SK-N-SH treated with all-trans-retinoic acid at 6 μM for 48 hours (cell line): ENCODE measurements around the gene GCNT2.

Source experiments
- ARNTL ChIP-seq: fragments of 450-650 bp; formaldehyde crosslinking; IDR thresholded peaks from 2 replicates; pipeline ENCODE4 v1.5.0; 2020; ENCODE audit warnings: low read depth, mild to moderate bottlenecking, moderate library complexity, borderline replicate concordance
- CREB5 ChIP-seq: fragments of 250-450 bp; sonication (Bioruptor Pico); IDR thresholded peaks from 2 replicates; pipeline ENCODE4 v1.5.1; 2020; ENCODE audit warnings: low read depth, mild to moderate bottlenecking, moderate library complexity
- CSRNP3 ChIP-seq: fragments of 250-450 bp; sonication (Bioruptor Pico); IDR thresholded peaks from 2 replicates; pipeline ENCODE4 v1.5.1; 2021; ENCODE audit warnings: mild to moderate bottlenecking, moderate library complexity
- ESRRG ChIP-seq: fragments of 250-450 bp; sonication (Bioruptor Pico); IDR thresholded peaks from 2 replicates; pipeline ENCODE4 v1.6.1; 2021; ENCODE audit warnings: mild to moderate bottlenecking
- GLIS3 ChIP-seq: fragments of 250-450 bp; sonication (Bioruptor Pico); IDR thresholded peaks from 2 replicates; pipeline ENCODE4 v1.5.0; 2020; ENCODE audit warnings: mild to moderate bottlenecking, moderate library complexity
- ISL1 ChIP-seq: fragments of 250-450 bp; sonication (Bioruptor Pico); IDR thresholded peaks from 2 replicates; pipeline ENCODE4 v2.1.2; 2022; ENCODE audit warnings: mild to moderate bottlenecking, moderate library complexity
- PATZ1 ChIP-seq: fragments of 250-450 bp; sonication (Bioruptor Pico); IDR thresholded peaks from 2 replicates; pipeline ENCODE4 v1.8.0; 2020; ENCODE audit warnings: mild to moderate bottlenecking, moderate library complexity, borderline replicate concordance
- RARB ChIP-seq: fragments of 250-450 bp; sonication (Bioruptor Pico); IDR thresholded peaks from 2 replicates; pipeline ENCODE4 v1.8.0; 2021; ENCODE audit warnings: mild to moderate bottlenecking, moderate library complexity
- SNAI2 ChIP-seq: fragments of 250-450 bp; sonication (Bioruptor Pico); IDR thresholded peaks from 2 replicates; pipeline ENCODE4 v1.5.0; 2020; ENCODE audit warnings: mild to moderate bottlenecking, moderate library complexity
- TCF4 ChIP-seq: fragments of 250-450 bp; sonication (Bioruptor Pico); IDR thresholded peaks from 2 replicates; pipeline ENCODE4 v1.8.0; 2021; ENCODE audit warnings: mild to moderate bottlenecking, moderate library complexity, borderline replicate concordance
- ZFP3 ChIP-seq: fragments of 250-450 bp; sonication (Bioruptor Pico); IDR thresholded peaks from 2 replicates; pipeline ENCODE4 v1.5.0; 2020; ENCODE audit warnings: mild to moderate bottlenecking, moderate library complexity

GRCh38 chr6:10529231-10529801 lies 8.2 kb downstream of the GCNT2 start:
- TF ChIP-seq PATZ1 (CRISPR knock-in tag) (no peak), GLIS3 (CRISPR knock-in tag) (no peak), RARB (CRISPR knock-in tag) (no peak), ESRRG (no peak), ISL1 (CRISPR knock-in tag) (no peak), CREB5 (CRISPR knock-in tag) (no peak), TCF4 (CRISPR knock-in tag) (no peak), ARNTL (no peak), ZFP3 (CRISPR knock-in tag) (no peak), SNAI2 (CRISPR knock-in tag) (no peak), CSRNP3 (CRISPR knock-in tag) (no peak)
